ENCODE measurements around the gene GUCD1. TPM values are rescaled to one million over a fixed set of nuclear protein-coding genes. Genes with fewer than 3 reads are reported as not detected.
"Not testable (repeated sequence)": the region's sequence is repeated elsewhere in the genome, so short reads cannot be mapped to it uniquely, and the experiment has no call there.

GUCD1 gene
- total and polyA plus RNA-seq, 2 experiments from 2014 or later = 37.2 to 125 TPM

- Histone ChIP-seq H3F3A (ENCODE audit: insufficient read depth) (no peaks in the 10 kb centered on the region), H3K9me3 (ENCODE audit: low read depth) (no peaks in the 10 kb centered on the region), H3K4me3 (no peak overlapping the region), H3K79me2 (ENCODE audit: insufficient read depth) (no peaks in the 10 kb centered on the region), H3K4me1 (ENCODE audit: insufficient read depth) (no peaks in the 10 kb centered on the region), H3K4me2 (ENCODE audit: unreplicated experiment) (no peak overlapping the region), H3K9ac (no peak overlapping the region), H3K27ac (no peak overlapping the region), H3K9me2 (ENCODE audit: insufficient read depth) (no peaks in the 10 kb centered on the region), H4K20me1 (ENCODE audit: insufficient read depth) (no peaks in the 10 kb centered on the region), H3K36me3 (ENCODE audit: low read depth) (no peaks in the 10 kb centered on the region), H3K27me3 (replicated peaks; ENCODE audit: insufficient read depth) (no peaks in the 10 kb centered on the region), H2AFZ (no peak overlapping the region)
- no peak for TF ChIP-seq EZH2phosphoT487 (IDR thresholded peaks at IDR 0.05; ENCODE audit: insufficient read depth, low read depth)
- no peak for TF ChIP-seq EZH2 (IDR thresholded peaks at IDR 0.05; ENCODE audit: insufficient read depth, poor library complexity, severe bottlenecking)
- in situ Hi-C loops (cut with MboI) = no loop called here
- WGBS, 2 experiments (ENCODE audit: low coverage in 1 of 2, low lambda C conversion rate in 2 of 2, missing lambda C conversion rate in 2 of 2) = 93 to 100% methylated on average over 3 of the region's 3 CpGs
- no peak for DNase-seq
Observed at GRCh38 chr22:24536089-24536488, 18.8 kb downstream of the GUCD1 start.

DNA sequence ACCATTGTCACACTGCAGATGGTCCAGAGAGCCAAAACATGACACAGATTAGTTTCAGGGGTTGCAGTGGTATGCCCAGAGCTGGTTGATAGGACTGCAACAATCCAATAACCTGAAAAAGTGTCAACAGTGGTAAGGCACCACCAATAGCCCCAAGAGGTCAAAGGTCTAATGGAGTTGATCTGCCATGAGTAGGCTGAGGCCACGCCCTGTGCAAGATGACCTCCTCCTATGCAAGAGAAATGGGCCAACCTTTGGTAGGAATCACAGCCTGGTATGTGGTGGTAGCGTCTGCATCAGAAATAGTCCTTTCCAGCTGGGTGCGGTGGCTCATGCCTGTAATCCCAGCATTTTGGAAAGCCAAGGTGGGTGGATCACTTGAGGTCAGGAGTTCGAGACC, 19.6 kb downstream of the GUCD1 start:
- no peak overlapping the region for H3K4me3 ChIP-seq
- H2AFZ ChIP-seq = no peak overlapping the region
- WGBS, 2 experiments (ENCODE audit: low coverage in 1 of 2, low lambda C conversion rate in 2 of 2, missing lambda C conversion rate in 2 of 2) = 90% methylated on average over 4 of the region's 4 CpGs
- H3K9me3 ChIP-seq (ENCODE audit: low read depth) = no peaks in the 10 kb centered on the region
- H3K4me2 ChIP-seq (ENCODE audit: unreplicated experiment) = no peak overlapping the region
- no peaks in the 10 kb centered on the region for H3K36me3 ChIP-seq (ENCODE audit: low read depth)
- no peaks in the 10 kb centered on the region for H3F3A ChIP-seq (ENCODE audit: insufficient read depth)
- no peak overlapping the region for H3K9ac ChIP-seq
- no peaks in the 10 kb centered on the region for H3K9me2 ChIP-seq (ENCODE audit: insufficient read depth)
- no peaks in the 10 kb centered on the region for H4K20me1 ChIP-seq (ENCODE audit: insufficient read depth)
- in situ Hi-C loops (cut with MboI) = no loop called here
- H3K4me1 ChIP-seq (ENCODE audit: insufficient read depth) = no peaks in the 10 kb centered on the region
- no peaks in the 10 kb centered on the region for H3K27me3 ChIP-seq (replicated peaks; ENCODE audit: insufficient read depth)
- TF ChIP-seq EZH2phosphoT487 (IDR thresholded peaks at IDR 0.05; ENCODE audit: insufficient read depth, low read depth) (no peak), EZH2 (IDR thresholded peaks at IDR 0.05; ENCODE audit: insufficient read depth, poor library complexity, severe bottlenecking) (no peak)
- no peak for DNase-seq
- H3K27ac ChIP-seq = no peak overlapping the region
- no peaks in the 10 kb centered on the region for H3K79me2 ChIP-seq (ENCODE audit: insufficient read depth)

DNA sequence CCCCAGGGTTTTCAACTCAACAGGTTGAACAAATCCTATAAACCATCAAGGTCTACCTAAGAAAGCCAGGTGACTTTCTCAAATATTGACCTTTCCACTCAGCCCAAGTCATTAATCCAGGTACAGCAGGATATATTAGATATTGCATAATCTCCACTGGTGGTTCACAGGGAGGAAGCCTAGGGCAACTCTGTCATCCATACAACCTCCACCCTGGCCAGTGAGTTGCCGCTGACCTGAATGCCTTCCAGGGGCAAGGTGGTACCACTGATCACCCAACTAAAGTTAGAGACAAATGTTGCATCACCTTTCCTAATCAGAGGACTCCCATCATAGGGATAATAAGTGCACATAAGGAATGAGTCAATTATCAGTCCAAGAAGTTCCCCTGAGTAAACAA, 22.9 kb downstream of the GUCD1 start:
- no peaks in the 10 kb centered on the region for H3K4me1 ChIP-seq (ENCODE audit: insufficient read depth)
- no peaks in the 10 kb centered on the region for H3F3A ChIP-seq (ENCODE audit: insufficient read depth)
- 94 to 100% methylated on average over 1 of the region's 1 CpG for WGBS, 2 experiments (ENCODE audit: low coverage in 1 of 2, low lambda C conversion rate in 2 of 2, missing lambda C conversion rate in 2 of 2)
- no peaks in the 10 kb centered on the region for H3K9me3 ChIP-seq (ENCODE audit: low read depth)
- TF ChIP-seq EZH2phosphoT487 (IDR thresholded peaks at IDR 0.05; ENCODE audit: insufficient read depth, low read depth) (no peak), EZH2 (IDR thresholded peaks at IDR 0.05; ENCODE audit: insufficient read depth, poor library complexity, severe bottlenecking) (no peak)
- no peaks in the 10 kb centered on the region for H3K27me3 ChIP-seq (replicated peaks; ENCODE audit: insufficient read depth)
- no peak overlapping the region for H3K4me3 ChIP-seq
- H3K4me2 ChIP-seq (ENCODE audit: unreplicated experiment) = no peak overlapping the region
- H2AFZ ChIP-seq = no peak overlapping the region
- H3K79me2 ChIP-seq (ENCODE audit: insufficient read depth) = no peaks in the 10 kb centered on the region
- no peaks in the 10 kb centered on the region for H4K20me1 ChIP-seq (ENCODE audit: insufficient read depth)
- no peak overlapping the region for H3K9ac ChIP-seq
- no peaks in the 10 kb centered on the region for H3K36me3 ChIP-seq (ENCODE audit: low read depth)
- no peak overlapping the region for H3K27ac ChIP-seq
- no peaks in the 10 kb centered on the region for H3K9me2 ChIP-seq (ENCODE audit: insufficient read depth)
- DNase-seq = no peak
- in situ Hi-C loops (cut with MboI) = no loop called here

- H2AFZ ChIP-seq; H3K9me3 ChIP-seq (ENCODE audit: low read depth); H3K79me2 ChIP-seq (ENCODE audit: insufficient read depth); H3F3A ChIP-seq (ENCODE audit: insufficient read depth); H4K20me1 ChIP-seq (ENCODE audit: insufficient read depth); H3K36me3 ChIP-seq (ENCODE audit: low read depth); in situ Hi-C loops (cut with MboI); H3K9me2 ChIP-seq (ENCODE audit: insufficient read depth); H3K4me3 ChIP-seq; H3K4me1 ChIP-seq (ENCODE audit: insufficient read depth); H3K27ac ChIP-seq; H3K4me2 ChIP-seq (ENCODE audit: unreplicated experiment); DNase-seq; H3K27me3 ChIP-seq (replicated peaks; ENCODE audit: insufficient read depth); H3K9ac ChIP-seq: not testable (repeated sequence)
- WGBS, 2 experiments (ENCODE audit: low coverage in 1 of 2, low lambda C conversion rate in 2 of 2, missing lambda C conversion rate in 2 of 2) = 62 to 66% methylated on average over 3 of the region's 3 CpGs
Observed at GRCh38 chr22:24530968-24531367, 24.0 kb downstream of the GUCD1 start.

- WGBS, 2 experiments (ENCODE audit: low coverage in 1 of 2, low lambda C conversion rate in 2 of 2, missing lambda C conversion rate in 2 of 2) = 79 to 85% methylated on average over 2 of the region's 2 CpGs
- no peak overlapping the region for H2AFZ ChIP-seq
Observed at GRCh38 chr22:24529898-24530297, 25.0 kb downstream of the GUCD1 start.

More at GRCh38 chr22:24529898-24530297, 25.0 kb downstream of the GUCD1 start:
- Histone ChIP-seq H3F3A (ENCODE audit: insufficient read depth) (no peaks in the 10 kb centered on the region), H3K27me3 (replicated peaks; ENCODE audit: insufficient read depth) (no peaks in the 10 kb centered on the region), H4K20me1 (ENCODE audit: insufficient read depth) (no peaks in the 10 kb centered on the region), H3K4me3 (no peak overlapping the region), H3K9ac (no peak overlapping the region), H3K4me1 (ENCODE audit: insufficient read depth) (no peaks in the 10 kb centered on the region), H3K36me3 (ENCODE audit: low read depth) (no peaks in the 10 kb centered on the region), H3K27ac (no peak overlapping the region), H3K9me2 (ENCODE audit: insufficient read depth) (no peaks in the 10 kb centered on the region), H3K79me2 (ENCODE audit: insufficient read depth) (no peaks in the 10 kb centered on the region), H3K4me2 (ENCODE audit: unreplicated experiment) (no peak overlapping the region), H3K9me3 (ENCODE audit: low read depth) (no peaks in the 10 kb centered on the region)
- DNase-seq = no peak
- in situ Hi-C loops (cut with MboI) = no loop called here
- TF ChIP-seq EZH2phosphoT487 (IDR thresholded peaks at IDR 0.05; ENCODE audit: insufficient read depth, low read depth) (no peak), EZH2 (IDR thresholded peaks at IDR 0.05; ENCODE audit: insufficient read depth, poor library complexity, severe bottlenecking) (no peak)

All from GM23248 (cell line).